Rectal smooth muscle tissue (tissue), 1 donor: Measurements from ENCODE around the gene FCER2.

Source experiments
- H3K27ac ChIP-seq: one replicate; pipeline ENCODE4 v1.7.0; 2013; ENCODE audit warnings: low read depth, low read length, inconsistent platforms
- H3K27me3 ChIP-seq: one replicate; pipeline ENCODE4 v1.7.0; 2013; ENCODE audit warnings: low read length; ENCODE audit not compliant: control insufficient read depth, insufficient read depth
- H3K36me3 ChIP-seq: one replicate; pipeline ENCODE4 v1.7.0; 2013; ENCODE audit warnings: low read length; ENCODE audit not compliant: control insufficient read depth, insufficient read depth
- H3K4me1 ChIP-seq: one replicate; pipeline ENCODE4 v1.7.0; 2013; ENCODE audit warnings: low read length; ENCODE audit not compliant: control insufficient read depth, insufficient read depth
- H3K4me3 ChIP-seq: one replicate; pipeline ENCODE4 v1.7.0; 2013; ENCODE audit warnings: low read length
- H3K9ac ChIP-seq: one replicate; pipeline ENCODE4 v1.7.0; 2013; ENCODE audit warnings: low read length

Gene FCER2

GRCh38 chr19:7661744-7662538 lies 40.0 kb downstream of the FCER2 start:
- Histone ChIP-seq H3K9ac (no peak overlapping the region), H3K27ac (no peak overlapping the region), H3K36me3 (no peaks in the 10 kb centered on the region), H3K4me3 (no peak overlapping the region), H3K4me1 (no peaks in the 10 kb centered on the region), H3K27me3 (no peaks in the 10 kb centered on the region)

GRCh38 chr19:7658219-7658686 lies 43.7 kb downstream of the FCER2 start:
- H3K4me3 ChIP-seq = no peak overlapping the region
- no peaks in the 10 kb centered on the region for H3K4me1 ChIP-seq
- no peak overlapping the region for H3K9ac ChIP-seq
- H3K27ac ChIP-seq = no peak overlapping the region
- H3K36me3 ChIP-seq = no peaks in the 10 kb centered on the region
- H3K27me3 ChIP-seq = no peaks in the 10 kb centered on the region

- no peak overlapping the region for H3K27ac ChIP-seq
- no peaks in the 10 kb centered on the region for H3K27me3 ChIP-seq
- H3K4me1 ChIP-seq = peaks cover 1% of the 10 kb centered on the region
- no peak overlapping the region for H3K9ac ChIP-seq
- no peak overlapping the region for H3K4me3 ChIP-seq
- H3K36me3 ChIP-seq = no peaks in the 10 kb centered on the region
These were observed 44.7 kb downstream of the FCER2 start for GRCh38 chr19:7657131-7657751.

- H3K4me1 ChIP-seq = peaks cover 3% of the 10 kb centered on the region
- H3K4me3 ChIP-seq = no peak overlapping the region
- H3K9ac ChIP-seq = no peak overlapping the region
- no peaks in the 10 kb centered on the region for H3K27me3 ChIP-seq
- H3K27ac ChIP-seq = no peak overlapping the region
- H3K36me3 ChIP-seq = no peaks in the 10 kb centered on the region
These were observed 46.4 kb downstream of the FCER2 start for GRCh38 chr19:7655581-7655980.

GRCh38 chr19:7654401-7654800 lies 47.5 kb downstream of the FCER2 start:
- H3K4me3 ChIP-seq = no peak overlapping the region
- H3K27ac ChIP-seq = no peak overlapping the region
- peaks cover 3% of the 10 kb centered on the region for H3K4me1 ChIP-seq
- H3K9ac ChIP-seq = no peak overlapping the region
- no peaks in the 10 kb centered on the region for H3K36me3 ChIP-seq
- no peaks in the 10 kb centered on the region for H3K27me3 ChIP-seq

- Histone ChIP-seq H3K4me1 (peaks cover 3% of the 10 kb centered on the region), H3K36me3 (no peaks in the 10 kb centered on the region), H3K4me3 (peak overlapping the region; percentile 59), H3K9ac (peak overlapping the region; percentile 30), H3K27me3 (no peaks in the 10 kb centered on the region), H3K27ac (no peak overlapping the region)
These were observed 49.8 kb downstream of the FCER2 start for GRCh38 chr19:7652061-7652641.

- Histone ChIP-seq H3K27me3 (no peaks in the 10 kb centered on the region), H3K36me3 (no peaks in the 10 kb centered on the region), H3K27ac (no peak overlapping the region), H3K4me3 (no peak overlapping the region), H3K9ac (no peak overlapping the region), H3K4me1 (peaks cover 3% of the 10 kb centered on the region)
These were observed 51.8 kb downstream of the FCER2 start for GRCh38 chr19:7650148-7650547.

GRCh38 chr19:7648265-7649014 lies 53.5 kb downstream of the FCER2 start:
- H3K27me3 ChIP-seq = no peaks in the 10 kb centered on the region
- no peak overlapping the region for H3K4me3 ChIP-seq
- H3K9ac ChIP-seq = no peak overlapping the region
- no peak overlapping the region for H3K27ac ChIP-seq
- no peaks in the 10 kb centered on the region for H3K36me3 ChIP-seq
- H3K4me1 ChIP-seq = peaks cover 3% of the 10 kb centered on the region

- no peak overlapping the region for H3K27ac ChIP-seq
- peaks cover 1% of the 10 kb centered on the region for H3K4me1 ChIP-seq
- H3K4me3 ChIP-seq = no peak overlapping the region
- H3K9ac ChIP-seq = no peak overlapping the region
- H3K27me3 ChIP-seq = no peaks in the 10 kb centered on the region
- no peaks in the 10 kb centered on the region for H3K36me3 ChIP-seq
These were observed 54.8 kb downstream of the FCER2 start for GRCh38 chr19:7647156-7647555.

GRCh38 chr19:7646426-7646700 lies 55.6 kb downstream of the FCER2 start:
- Histone ChIP-seq H3K27ac (no peak overlapping the region), H3K4me3 (no peak overlapping the region), H3K36me3 (no peaks in the 10 kb centered on the region), H3K4me1 (no peaks in the 10 kb centered on the region), H3K9ac (no peak overlapping the region), H3K27me3 (no peaks in the 10 kb centered on the region)

- no peak overlapping the region for H3K4me3 ChIP-seq
- H3K27me3 ChIP-seq = no peaks in the 10 kb centered on the region
- no peaks in the 10 kb centered on the region for H3K36me3 ChIP-seq
- no peak overlapping the region for H3K27ac ChIP-seq
- no peak overlapping the region for H3K9ac ChIP-seq
- no peaks in the 10 kb centered on the region for H3K4me1 ChIP-seq
These were observed 56.1 kb downstream of the FCER2 start for GRCh38 chr19:7645656-7646425.

GRCh38 chr19:7645163-7645562 lies 56.8 kb downstream of the FCER2 start:
- Histone ChIP-seq H3K4me1 (no peaks in the 10 kb centered on the region), H3K27ac (no peak overlapping the region), H3K9ac (no peak overlapping the region), H3K27me3 (no peaks in the 10 kb centered on the region), H3K36me3 (peaks cover 2% of the 10 kb centered on the region), H3K4me3 (no peak overlapping the region)
